GM21447 (cell line): ENCODE data around the gene SLC2A13.
"Not testable (repeated sequence)": the region's sequence is repeated elsewhere in the genome, so short reads cannot be mapped to it uniquely, and the experiment has no call there.

ENCODE experiments used
- ATAC-seq: cut with Tn5 transposase; IDR thresholded peaks from one replicate; pipeline ENCODE4 v1.9.1; 2021; ENCODE audit not compliant: unreplicated experiment

SLC2A13 gene

GRCh38 chr12:39935839-39936238 is 170.0 kb downstream of the SLC2A13 start:
- ATAC-seq: no peak

- ATAC-seq: no peak
Observed at GRCh38 chr12:39935275-39935674, 170.6 kb downstream of the SLC2A13 start.

GRCh38 chr12:39931857-39932256 is 174.0 kb downstream of the SLC2A13 start:
- no peak for ATAC-seq

GRCh38 chr12:39931231-39931630 is 174.7 kb downstream of the SLC2A13 start:
- no peak for ATAC-seq

- no peak for ATAC-seq
Observed at GRCh38 chr12:39930101-39930500, 175.8 kb downstream of the SLC2A13 start.

GRCh38 chr12:39928181-39928899 is 177.5 kb downstream of the SLC2A13 start:
- ATAC-seq: no peak

GRCh38 chr12:39923364-39923763 is 182.5 kb downstream of the SLC2A13 start:
- ATAC-seq: no peak

- ATAC-seq: not testable (repeated sequence)
Observed at GRCh38 chr12:39922598-39922997, 183.3 kb downstream of the SLC2A13 start.

GRCh38 chr12:39920647-39921046 is 185.2 kb downstream of the SLC2A13 start:
- no peak for ATAC-seq

- ATAC-seq: no peak
Observed at GRCh38 chr12:39920222-39920621, 185.7 kb downstream of the SLC2A13 start.

GRCh38 chr12:39919790-39920189 is 186.1 kb downstream of the SLC2A13 start:
- ATAC-seq: no peak

GRCh38 chr12:39915249-39915648 is 190.6 kb downstream of the SLC2A13 start:
- no peak for ATAC-seq

- no peak for ATAC-seq
Observed at GRCh38 chr12:39912211-39912980, 193.5 kb downstream of the SLC2A13 start.

- ATAC-seq: no peak
Observed at GRCh38 chr12:39906237-39906636, 199.6 kb downstream of the SLC2A13 start.

- ATAC-seq: no peak
Observed at GRCh38 chr12:39905152-39905551, 200.7 kb downstream of the SLC2A13 start.

- no peak for ATAC-seq
Observed at GRCh38 chr12:39902821-39903220, 203.1 kb downstream of the SLC2A13 start.

- no peak for ATAC-seq
Observed at GRCh38 chr12:39897315-39897714, 208.6 kb downstream of the SLC2A13 start.

GRCh38 chr12:39893388-39893787 is 212.5 kb downstream of the SLC2A13 start:
- ATAC-seq: not testable (repeated sequence)

GRCh38 chr12:39892146-39892545 is 213.7 kb downstream of the SLC2A13 start:
- no peak for ATAC-seq

- ATAC-seq: no peak
Observed at GRCh38 chr12:39887856-39888255, 218.0 kb downstream of the SLC2A13 start.

- ATAC-seq: no peak
Observed at GRCh38 chr12:39886106-39886505, 219.8 kb downstream of the SLC2A13 start.

- no peak for ATAC-seq
Observed at GRCh38 chr12:39884616-39885125, 221.2 kb downstream of the SLC2A13 start.
